HG02678 (cell line): ENCODE results near the gene RAD51B.
"Not testable (repeated sequence)": the region's sequence is repeated elsewhere in the genome, so short reads cannot be mapped to it uniquely, and the experiment has no call there.

ENCODE experiments used
- ATAC-seq: cut with Tn5 transposase; IDR thresholded peaks from one replicate; pipeline ENCODE4 v1.9.1; 2021; ENCODE audit warnings: mild to moderate bottlenecking, moderate library complexity; ENCODE audit not compliant: unreplicated experiment

The RAD51B gene

DNA sequence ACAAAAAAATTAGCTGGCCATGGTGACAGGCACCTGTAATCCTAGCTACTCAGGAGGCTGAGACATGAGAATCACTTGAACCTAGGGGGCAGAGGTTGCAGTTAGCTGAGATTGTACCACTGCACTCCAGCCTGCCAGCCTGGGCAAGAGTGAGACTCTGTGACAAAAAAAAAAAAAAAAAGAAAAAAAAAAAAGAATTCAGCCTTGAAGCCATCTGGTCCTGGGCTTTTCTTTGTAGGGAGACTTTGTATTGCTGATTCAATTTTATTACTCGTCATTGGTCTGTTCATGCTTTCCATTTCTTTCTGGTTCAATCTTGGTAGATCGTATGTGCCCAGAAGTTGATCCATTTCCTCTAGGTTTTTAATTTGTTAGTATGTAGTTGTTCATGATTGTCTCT lies 243.1 kb downstream of the RAD51B start:
- ATAC-seq = no peak

DNA sequence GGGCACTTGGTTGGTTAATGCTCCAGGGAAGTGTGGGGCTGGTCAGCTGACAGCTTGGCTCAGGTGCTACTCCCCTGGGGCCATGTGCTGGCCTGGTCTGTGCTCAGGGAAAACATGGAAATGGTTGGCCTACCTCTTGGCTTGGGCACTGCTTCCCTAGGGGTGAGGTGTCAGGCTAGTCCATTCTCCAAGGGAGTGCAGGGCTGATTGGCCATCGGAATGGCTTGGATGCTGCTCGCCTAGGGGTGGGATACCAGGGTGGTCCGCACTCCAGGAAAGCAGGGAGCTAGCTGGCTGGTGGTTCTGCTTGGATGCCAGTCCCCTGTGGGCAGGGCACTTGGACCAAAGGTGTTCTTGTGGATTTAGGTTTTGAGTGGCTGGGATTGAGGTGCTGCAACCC lies 245.7 kb downstream of the RAD51B start:
- ATAC-seq = no peak

DNA sequence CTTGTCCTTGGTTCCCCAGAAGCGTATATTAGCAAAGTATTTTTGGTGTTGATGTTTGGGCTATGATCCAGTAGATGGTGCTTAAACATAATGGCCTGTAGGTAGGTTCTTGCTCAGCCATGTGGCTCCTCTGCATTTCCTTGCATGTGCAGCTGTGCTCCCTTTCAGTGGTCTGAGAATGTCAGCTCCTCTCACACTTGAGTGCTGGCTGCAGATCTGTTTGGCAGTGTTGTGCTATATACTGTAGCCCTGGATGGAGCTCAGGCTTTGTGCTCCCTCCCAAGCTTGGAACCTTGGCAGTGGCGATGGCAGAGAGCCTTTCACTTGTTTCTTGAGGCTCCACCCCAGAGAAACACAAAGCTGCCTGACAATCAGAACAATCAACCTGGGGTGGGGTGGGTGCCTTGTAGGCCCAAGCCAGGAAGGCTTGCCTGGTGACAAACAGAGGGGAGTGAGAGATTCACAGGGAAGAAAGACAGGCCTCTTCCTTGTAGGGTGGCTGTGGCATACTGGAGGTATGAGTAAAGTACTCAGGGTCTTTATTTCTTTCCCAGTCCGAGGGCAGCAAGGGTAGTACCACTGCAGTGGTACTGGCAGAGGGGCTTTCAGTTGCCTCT lies 255.3 kb downstream of the RAD51B start:
- no peak for ATAC-seq

DNA sequence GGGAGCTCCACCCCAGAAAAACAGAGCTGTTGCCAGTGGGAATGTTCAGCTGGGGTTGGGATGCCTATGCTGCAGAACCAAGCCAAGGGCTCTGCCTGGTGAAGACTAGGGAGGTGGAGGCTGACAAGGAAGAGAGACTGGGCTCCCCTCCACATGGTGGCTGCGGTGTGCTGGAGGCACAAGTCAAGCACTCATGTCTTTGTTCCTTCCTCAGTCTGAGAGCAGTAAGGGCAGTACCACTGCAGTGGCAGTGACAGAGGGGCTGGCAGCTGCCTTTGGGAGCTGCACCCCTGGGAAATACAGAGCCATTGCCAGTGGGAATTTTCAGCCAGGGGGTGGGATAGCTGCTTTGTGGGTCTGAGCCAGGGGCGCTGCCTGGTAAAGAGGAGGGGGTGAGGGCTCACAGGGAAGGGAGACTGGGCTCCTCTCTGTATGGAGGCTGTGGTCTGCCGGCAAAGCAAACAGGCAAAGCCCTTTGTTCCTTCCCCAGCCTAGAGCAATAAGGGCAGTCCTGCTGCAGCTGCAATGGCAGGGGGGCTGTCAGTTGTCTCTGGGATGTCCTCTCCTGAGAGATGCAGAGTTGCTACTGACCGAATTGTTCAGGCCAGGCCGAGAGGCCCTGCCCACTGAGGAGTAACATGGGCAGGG lies 255.9 kb downstream of the RAD51B start:
- ATAC-seq = no peak

DNA sequence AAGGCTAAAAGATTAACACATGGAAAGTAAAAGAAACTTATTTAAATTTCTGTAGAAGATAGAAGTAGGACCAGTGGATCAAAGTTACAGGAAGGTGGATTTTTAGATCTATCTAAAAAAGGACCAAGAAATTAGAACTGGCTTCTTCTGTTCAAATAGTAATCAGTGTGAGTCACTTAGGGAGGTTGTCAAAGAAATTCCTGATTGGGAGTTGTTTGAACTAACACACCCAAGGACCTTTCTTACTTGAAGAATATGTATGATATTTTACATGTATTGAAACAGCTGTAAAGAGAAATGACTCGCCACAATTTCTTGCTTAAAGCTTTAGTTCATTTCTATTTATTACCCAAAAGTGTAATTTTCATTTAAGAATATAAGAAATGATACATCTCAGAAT lies 256.9 kb downstream of the RAD51B start:
- ATAC-seq = no peak

DNA sequence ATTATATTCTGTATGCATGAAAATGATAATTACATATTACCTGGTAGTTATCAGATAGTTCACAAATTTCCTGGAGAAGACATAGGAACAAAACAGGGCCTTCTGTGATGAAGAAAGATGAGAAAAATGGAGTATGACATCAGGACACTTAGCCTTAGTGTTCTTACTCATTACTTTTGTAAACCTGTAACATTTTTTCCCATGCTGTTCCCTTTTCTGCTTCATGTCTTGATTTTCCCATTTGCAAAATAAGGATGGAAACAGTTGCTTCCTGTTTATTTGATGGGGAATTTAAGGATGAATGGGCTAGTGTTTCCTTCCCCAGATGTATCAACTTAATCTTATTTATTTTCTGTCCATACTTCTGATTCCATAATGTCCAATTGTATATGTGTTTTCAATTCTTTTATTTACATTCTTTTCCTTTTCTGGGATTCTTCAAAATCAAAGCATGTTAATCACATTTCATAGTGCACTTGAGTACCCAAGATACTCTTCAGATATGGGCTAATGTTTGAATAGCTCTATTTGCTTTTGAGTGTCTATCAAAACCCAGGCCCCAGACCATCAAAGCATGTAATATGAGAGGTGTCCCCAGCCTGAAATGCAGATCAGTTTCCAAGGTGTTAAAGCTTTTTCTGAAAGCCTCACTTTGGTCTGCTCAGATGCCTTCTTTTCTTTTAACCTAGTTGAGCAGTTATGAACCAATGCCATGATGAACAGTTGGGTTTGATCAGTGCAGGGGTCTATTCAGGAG lies 260.5 kb downstream of the RAD51B start:
- no peak for ATAC-seq

DNA sequence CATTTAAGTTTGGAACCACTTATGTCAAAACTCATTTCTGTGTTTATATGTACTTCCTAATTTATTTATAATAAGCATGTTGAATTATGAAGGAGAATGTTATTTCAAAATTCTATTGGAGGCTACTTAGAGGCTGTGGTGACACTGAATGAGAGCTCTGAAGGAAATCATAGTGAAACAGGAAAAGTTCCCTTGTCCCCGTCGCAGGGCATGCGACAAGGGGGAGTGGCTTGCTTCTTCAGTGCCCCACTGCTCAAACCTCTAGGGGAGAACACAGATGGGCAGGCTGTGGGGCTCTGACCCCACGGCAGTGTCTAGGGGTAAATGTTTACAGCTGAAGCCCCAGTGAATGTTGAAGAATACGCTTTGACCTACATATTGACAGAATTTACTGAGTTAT lies 261.9 kb downstream of the RAD51B start:
- no peak for ATAC-seq

DNA sequence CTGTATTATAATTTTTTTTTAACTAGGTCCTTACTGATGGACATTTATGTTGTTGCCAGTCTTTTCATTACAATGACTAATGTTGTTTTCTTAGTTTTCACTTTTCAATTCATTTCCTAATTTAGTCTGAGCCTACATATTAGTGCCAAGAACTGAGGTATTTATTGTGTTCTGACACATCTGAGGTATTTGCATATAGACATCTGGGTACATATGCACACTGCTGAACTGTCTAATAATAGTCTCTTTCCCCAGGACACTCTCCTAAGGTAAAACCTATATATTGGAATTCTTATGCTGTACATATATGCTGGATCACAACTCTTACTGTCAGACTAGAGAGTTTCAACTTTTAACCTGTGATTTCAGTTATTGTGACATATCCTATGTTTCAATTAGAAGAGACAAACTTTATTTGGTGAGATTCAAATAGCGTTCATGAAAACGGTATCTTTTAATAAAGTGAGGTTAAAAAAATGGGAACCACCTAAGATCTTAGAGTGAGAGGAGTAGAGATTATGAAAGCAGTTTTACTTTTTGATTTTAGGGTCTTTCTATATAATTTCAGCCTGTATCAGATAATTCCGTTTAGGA lies 263.2 kb downstream of the RAD51B start:
- ATAC-seq = no peak

DNA sequence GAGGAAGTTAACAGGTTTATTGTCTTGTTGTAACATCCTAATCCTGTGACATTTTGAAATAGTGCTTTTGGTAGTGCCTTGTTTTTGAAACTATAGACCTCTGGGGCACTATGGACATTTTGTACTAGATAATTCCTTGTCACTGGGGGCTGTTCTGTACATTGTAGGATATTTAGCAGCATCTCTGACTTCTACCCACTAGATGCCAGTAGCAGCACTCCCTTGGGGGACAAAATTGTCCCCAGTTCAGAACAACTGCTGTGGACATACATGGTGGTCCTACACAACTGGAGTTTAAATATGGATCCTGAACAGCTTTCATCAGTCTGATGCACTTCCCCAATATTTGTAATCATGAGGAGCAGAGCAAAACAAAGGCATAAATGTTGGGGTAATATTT lies 264.7 kb downstream of the RAD51B start:
- no peak for ATAC-seq

DNA sequence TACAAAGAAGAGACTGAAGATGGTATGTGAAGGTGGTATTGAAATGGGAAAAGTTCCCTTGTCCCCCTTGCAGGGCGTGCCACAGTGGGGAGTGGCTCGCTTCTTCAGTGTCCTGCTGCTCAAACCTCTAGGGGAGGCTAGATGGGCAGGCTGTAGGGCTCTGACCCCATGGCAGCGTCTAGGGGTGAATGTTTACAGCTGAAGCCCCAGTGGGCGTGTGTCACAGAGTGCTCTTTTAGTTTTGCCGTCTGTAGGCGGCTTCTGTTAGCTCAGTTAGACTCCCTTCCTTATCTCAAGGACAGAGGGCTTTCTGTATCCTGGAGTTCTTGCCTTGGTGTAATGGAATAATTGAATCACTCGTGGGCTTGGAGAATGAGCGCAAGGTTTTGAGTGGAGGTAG lies 266.2 kb downstream of the RAD51B start:
- no peak for ATAC-seq

DNA sequence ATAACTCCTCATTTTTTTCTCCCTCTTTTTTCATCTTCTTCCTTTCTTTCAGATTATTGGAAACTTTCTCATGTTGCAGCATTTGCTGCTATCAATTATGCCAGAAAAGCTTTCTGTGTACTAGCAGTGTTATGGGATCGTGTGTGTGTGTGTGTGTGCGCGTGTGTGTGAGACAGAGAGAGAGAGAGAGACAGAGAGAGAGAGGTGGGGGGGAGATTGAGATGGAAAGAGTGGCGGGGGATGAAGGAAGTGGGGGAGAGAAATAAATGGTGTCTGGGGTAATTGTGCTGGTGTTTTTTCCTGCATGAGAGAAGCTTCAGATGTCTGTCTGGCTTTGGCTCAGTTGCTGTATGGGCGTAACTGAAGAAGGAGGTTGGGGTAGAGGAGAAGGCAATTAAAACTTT lies 268.9 kb downstream of the RAD51B start:
- no peak for ATAC-seq

DNA sequence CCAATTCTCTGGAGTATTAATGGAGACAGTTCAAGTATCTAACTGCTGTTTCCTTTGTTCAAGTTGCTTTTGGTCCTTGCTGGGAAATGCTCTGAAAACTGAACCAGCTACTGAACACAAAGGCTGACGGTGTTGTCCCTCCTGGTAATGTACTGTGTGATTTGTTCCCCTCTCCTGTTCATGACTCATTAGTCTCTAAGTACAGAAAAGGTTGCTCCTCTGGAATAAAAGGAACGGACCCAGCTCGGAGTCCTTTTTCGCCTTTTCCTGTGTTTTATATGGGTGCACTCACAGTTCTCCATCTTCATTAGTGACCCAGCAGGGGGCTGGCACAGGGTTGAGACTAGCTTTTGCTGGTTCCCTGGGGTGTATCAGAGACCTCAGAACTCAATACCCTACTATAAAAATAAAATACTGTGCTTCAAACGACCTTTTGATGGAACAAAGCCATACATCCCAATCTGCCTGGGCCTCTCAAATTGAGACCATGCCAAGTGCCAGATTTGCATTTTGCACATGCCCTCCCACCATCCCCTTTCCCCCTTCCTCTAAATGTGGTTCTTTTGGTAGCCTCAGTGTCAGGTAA lies 269.7 kb downstream of the RAD51B start:
- ATAC-seq = no peak

DNA sequence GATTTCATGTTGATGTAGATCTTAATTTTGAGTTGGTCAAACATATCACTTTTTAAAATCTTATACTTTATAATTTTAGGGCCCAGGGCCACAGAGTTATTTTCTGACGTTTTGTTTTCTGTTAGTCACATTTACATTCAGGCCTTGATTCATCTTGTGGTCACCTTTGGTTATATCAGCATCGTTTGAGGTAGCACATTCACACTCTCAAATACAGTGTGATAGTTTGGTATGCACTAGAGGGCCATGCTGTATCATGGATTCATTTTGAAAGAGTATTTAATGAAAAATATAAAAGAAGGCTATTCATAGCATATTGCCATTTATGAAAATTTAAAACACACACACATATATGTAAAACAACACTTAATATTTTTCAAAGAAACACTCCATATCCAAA lies 274.6 kb downstream of the RAD51B start:
- ATAC-seq = no peak

DNA sequence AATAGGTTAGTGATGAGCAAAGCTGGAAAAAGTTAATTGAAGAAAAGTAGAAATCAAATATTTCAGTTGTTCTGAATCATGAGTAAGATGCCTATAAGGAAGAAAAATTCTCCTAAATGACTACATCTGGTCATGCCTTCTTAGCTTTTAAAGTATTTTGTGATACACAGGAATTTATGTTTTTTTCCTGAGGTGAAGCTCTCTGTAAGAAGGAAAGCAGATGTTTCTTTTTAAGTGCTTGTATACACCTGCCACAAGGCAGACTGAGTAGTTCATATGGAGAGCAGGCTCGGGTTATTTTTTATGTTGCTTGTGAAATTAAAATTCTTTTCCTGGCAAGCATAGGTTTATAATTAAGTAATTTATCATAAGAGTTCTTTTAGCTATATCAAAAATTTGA lies 275.2 kb downstream of the RAD51B start:
- ATAC-seq = no peak

DNA sequence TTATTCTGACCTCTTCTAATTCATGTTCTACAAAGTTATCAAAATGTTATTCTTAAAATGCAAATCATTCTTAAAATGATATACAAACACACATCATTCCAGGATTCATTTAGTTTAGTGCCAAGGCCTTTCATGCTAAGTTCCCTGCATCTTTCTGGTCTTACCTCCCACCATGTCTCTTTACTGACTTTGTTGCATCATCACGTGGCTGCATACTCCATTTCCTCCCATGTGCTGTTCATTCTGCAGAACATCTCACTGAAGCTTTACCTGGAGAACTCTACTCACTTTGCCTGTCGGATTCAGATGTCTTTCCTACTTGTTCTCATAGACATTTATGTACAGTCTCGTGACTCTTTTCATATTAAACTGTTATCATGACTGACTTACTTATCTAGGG lies 278.1 kb downstream of the RAD51B start:
- no peak for ATAC-seq

DNA sequence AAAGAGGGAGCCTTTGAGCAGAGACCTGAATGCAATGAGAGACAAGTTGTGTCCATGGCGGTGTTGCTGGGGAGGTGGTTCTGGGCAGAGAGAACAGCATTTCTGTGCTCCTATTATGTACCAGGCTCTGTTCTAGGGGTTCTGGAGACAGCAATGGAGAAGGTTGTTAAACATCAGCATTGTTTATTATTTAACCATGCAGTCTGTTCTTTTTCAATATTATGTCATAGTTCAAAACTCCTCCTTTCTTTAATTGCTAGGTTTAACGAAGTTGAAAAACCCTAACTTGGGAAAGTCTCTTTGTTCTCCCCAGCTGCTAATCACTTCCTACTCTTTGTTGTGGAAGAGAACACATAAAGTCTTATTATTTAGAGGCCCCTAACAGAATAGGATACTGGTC lies 279.3 kb downstream of the RAD51B start:
- no peak for ATAC-seq

DNA sequence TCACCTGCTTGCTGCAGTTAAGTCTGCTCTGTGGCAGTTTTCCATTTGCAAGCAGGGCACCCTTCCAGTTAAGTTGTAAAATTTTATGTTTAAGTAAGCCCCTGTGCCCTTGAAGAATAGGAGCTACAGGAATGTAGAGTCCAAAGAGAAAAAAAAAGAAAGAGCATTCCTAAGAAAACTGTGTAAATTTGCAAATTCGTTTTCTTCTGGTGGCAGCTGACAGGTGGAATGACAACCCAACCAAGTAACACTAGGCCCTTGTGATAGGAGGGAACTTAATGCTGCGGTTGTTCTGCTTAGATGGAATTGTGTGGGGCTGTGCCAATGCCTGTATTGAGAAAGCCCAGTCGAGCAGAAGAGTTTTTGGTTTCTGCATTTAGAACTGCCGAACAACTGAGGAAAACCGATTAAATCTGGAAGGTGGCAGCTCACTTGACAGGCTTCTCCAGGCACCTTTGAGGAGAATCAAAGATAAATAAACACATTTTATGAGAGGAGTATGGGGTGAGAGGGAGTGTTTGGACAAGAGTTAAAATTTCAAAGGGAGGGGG lies 280.0 kb downstream of the RAD51B start:
- ATAC-seq = no peak

DNA sequence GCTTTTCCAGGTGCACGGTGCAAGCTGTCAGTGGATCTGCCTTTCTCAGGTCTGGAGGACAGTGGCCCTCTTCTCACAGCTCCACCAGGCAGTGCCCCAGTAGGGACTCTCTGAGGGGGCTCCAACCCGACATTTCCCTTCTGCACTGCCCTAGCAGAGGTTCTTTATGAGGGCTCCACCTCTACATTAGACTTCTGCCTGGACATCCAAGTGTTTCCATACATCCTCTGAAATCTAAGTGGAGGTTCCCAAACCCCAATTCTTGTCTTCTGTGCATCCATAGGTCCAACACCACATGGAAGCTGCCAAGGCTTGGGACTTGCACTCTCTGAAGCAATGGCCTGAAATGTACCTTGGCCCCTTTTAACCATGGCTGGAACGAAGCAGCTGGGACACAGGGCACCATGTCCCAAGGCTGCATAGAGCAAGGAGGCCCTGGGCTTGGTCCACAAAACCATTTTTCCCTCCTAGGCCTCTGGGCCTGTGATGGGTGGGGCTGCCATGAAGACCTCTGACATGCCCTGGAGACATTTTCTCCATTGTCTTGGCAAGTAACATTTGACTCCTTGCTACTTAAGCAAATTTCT lies 282.2 kb downstream of the RAD51B start:
- not testable (repeated sequence) for ATAC-seq

DNA sequence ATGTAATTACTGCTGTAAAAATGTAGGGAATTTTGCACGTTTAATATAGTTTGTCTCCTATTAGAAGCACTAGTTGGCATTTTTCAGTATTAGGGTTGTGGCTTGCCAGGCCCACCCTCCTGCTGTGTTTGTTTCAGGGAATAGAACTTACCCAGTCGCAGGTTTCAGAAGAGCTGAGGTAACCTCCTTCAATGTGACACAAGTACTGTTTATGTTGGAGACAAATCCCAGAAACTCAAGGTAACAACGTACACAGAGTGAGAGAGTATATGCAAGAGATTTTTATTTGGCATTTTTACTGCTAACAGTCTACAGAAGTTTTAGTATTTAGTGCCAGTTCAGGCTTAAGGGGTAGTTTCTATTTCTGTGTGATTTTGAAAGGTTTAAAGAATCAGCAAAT lies 284.3 kb downstream of the RAD51B start:
- ATAC-seq = no peak

DNA sequence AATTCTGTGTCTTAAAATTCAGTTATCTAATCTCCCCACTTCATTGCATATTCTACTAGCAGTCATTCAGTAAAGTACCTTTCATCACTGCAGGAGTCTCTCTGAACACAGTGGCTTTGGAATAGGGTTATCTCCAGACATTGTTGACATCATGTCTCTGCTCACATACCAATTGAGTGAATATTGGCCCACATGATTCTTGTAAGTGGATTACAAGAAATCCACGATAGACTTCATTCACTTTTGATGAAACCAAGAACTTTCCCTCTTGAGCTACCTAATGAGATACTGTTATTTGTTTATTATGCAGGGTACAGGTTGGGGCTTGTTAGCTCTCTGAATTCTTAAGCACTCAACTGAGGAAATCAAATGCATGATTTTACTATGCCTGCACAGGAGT lies 284.9 kb downstream of the RAD51B start:
- ATAC-seq = no peak

DNA sequence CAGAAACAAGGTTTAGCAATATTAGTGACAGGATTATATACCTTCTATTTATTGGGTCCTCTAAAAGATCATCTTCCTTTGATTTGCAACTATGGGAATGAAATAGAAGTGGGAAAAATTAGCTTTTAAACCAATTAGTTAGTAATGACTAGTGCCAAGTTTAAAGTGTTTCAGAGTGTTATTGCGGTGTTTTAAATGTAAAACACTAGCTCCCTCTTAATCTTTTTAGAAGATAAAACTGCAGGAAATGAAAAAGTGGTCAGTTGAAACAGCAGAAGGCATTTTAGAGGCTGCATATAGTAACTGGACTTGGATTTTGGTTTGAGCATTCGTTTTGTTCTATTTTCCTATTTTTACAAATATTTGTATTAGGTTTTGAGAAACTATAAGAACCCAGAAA lies 286.2 kb downstream of the RAD51B start:
- no peak for ATAC-seq
